HG02981 (cell line): ENCODE measurements around the gene RNF128.

Experiments
- ATAC-seq: cut with Tn5 transposase; IDR thresholded peaks from one replicate; pipeline ENCODE4 v1.9.1; 2021; ENCODE audit warnings: mild to moderate bottlenecking, moderate library complexity; ENCODE audit not compliant: unreplicated experiment

RNF128 gene

GRCh38 chrX:106726485-106727437 is at the start of gene RNF128:
TSS of gene RNF128 (plus strand) at chrX:106726701. CDS start at chrX:106726914, 213 bp downstream.
- ATAC-seq, result no peak

- no peak for ATAC-seq
These were observed 45.8 kb upstream of the RNF128 start for GRCh38 chrX:106680716-106681115.

- no peak for ATAC-seq
These were observed 42.3 kb upstream of the RNF128 start for GRCh38 chrX:106684207-106684606.

- no peak for ATAC-seq
These were observed 34.0 kb upstream of the RNF128 start for GRCh38 chrX:106692425-106693065.

GRCh38 chrX:106696502-106696901 is 30.0 kb upstream of the RNF128 start:
- no peak for ATAC-seq

GRCh38 chrX:106698693-106699092 is 27.8 kb upstream of the RNF128 start:
- no peak for ATAC-seq

- ATAC-seq, result no peak
These were observed 23.9 kb upstream of the RNF128 start for GRCh38 chrX:106702636-106703035.

- ATAC-seq, result no peak
These were observed 20.0 kb upstream of the RNF128 start for GRCh38 chrX:106706466-106706865.

GRCh38 chrX:106707771-106708454 is 18.6 kb upstream of the RNF128 start:
- no peak for ATAC-seq

GRCh38 chrX:106710771-106711170 is 15.7 kb upstream of the RNF128 start:
- no peak for ATAC-seq

- no peak for ATAC-seq
These were observed 15.1 kb upstream of the RNF128 start for GRCh38 chrX:106711375-106711774.

GRCh38 chrX:106716004-106716403 is 10.5 kb upstream of the RNF128 start:
- no peak for ATAC-seq

- no peak for ATAC-seq
These were observed 10.0 kb upstream of the RNF128 start for GRCh38 chrX:106716463-106716862.

- no peak for ATAC-seq
These were observed 7.8 kb upstream of the RNF128 start for GRCh38 chrX:106718709-106719108.

GRCh38 chrX:106725931-106726330 is 570 bp upstream of the RNF128 start:
- no peak for ATAC-seq

- no peak for ATAC-seq
These were observed 1.8 kb downstream of the RNF128 start for GRCh38 chrX:106728337-106728736.

- no peak for ATAC-seq
These were observed 3.9 kb downstream of the RNF128 start for GRCh38 chrX:106730401-106730800.

- ATAC-seq, result no peak
These were observed 5.1 kb downstream of the RNF128 start for GRCh38 chrX:106731590-106731989.

- no peak for ATAC-seq
These were observed 8.3 kb downstream of the RNF128 start for GRCh38 chrX:106734827-106735226.

- ATAC-seq, result no peak
These were observed 13.8 kb downstream of the RNF128 start for GRCh38 chrX:106740193-106740780.

- ATAC-seq, result no peak
These were observed 15.7 kb downstream of the RNF128 start for GRCh38 chrX:106742193-106742592.
